HG03432 (cell line): ENCODE data around the gene FOXA3.

Source experiments
- ATAC-seq: cut with Tn5 transposase; IDR thresholded peaks from one replicate; pipeline ENCODE4 v1.9.1; 2021; ENCODE audit warnings: mild to moderate bottlenecking, moderate library complexity; ENCODE audit not compliant: unreplicated experiment

The FOXA3 gene

DNA sequence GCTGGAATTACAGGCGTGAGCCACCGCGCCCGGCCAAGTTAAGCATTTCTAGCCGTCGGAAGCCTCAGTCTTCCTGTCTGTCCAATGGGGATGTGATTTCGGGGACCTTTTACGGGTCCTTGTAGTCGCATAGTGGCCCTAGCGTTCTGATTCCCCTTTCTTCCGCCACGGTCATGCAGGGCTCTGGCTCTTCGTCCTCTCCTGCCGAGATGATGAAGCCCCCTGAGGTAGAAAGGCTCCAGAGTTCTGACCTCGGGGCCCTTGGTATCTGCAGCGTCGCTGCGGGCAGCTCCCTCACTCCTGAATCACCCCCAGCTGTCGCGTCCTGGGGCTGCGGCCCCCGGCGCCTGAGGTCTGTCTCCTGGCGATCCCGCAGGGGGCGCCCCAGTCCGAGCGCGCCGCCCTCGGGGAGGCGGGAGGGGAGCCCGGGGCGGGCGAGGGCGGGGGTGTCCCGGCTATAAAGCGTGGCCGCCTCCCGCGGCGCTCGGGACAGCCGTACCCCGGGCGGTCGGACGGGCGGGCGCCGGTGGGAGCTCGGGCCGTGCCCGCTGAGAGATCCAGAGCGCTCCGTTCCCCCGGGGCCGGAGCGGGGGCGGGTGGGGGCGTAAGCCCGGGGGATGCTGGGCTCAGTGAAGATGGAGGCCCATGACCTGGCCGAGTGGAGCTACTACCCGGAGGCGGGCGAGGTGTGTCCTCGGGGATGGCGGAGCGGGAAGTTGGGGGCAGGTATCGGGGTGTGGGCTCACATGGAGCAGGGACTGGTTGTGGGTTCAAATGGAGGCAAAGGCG lies at the start of gene FOXA3:
FOXA3 (plus strand) TSS at position 487 of the 789 bp plus-strand sequence; CDS start at position 618, 131 bp downstream.
- ATAC-seq: peak; percentile 45

- ATAC-seq: no peak
Observed at GRCh38 chr19:45814851-45815480, 49.2 kb upstream of the FOXA3 start, which contains the start of gene RSPH6A. RSPH6A (minus strand) TSS chr19:45815308; CDS start chr19:45815176, 132 bp downstream.

DNA sequence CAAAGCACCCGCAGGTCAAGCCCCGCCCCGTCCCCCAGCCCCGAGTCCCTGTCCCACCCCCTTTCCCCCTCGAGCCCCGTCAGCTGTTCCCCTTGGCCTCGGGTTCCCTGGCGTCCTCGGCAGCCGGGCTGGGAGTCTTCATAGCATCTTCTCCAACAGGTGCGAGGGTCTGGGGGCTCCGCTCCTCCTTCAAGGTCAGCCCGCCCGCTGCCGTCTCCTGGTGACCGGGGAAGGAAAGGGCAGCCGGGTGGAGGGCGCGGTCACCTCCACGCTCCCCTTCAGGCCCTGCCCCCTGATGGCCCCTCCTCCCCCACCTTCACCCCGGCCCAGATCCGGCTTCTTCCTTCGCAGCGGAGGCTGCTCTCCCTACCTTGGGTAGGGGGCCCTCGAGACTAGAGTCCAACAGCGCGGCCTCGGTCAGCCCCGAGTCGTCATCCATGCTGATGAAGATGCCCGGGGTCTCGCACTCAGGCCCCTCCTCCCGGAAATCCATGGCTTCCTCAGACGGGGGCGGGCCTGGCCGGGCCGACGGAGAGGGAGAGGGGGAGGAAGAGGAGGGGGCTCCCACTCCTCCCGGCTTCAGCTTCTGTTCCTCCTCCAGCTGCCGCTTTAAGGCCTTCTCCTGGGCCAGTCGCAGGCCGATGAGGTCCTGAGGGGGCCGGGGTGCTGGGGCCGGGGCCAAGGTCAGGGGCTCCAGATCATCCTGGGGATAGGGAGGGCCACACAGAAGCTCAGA lies 48.5 kb upstream of the FOXA3 start:
- ATAC-seq: no peak

GRCh38 chr19:45816236-45817009 lies 47.7 kb upstream of the FOXA3 start:
- no peak for ATAC-seq

GRCh38 chr19:45817010-45817724 lies 47.0 kb upstream of the FOXA3 start:
- ATAC-seq: peak; percentile 84

DNA sequence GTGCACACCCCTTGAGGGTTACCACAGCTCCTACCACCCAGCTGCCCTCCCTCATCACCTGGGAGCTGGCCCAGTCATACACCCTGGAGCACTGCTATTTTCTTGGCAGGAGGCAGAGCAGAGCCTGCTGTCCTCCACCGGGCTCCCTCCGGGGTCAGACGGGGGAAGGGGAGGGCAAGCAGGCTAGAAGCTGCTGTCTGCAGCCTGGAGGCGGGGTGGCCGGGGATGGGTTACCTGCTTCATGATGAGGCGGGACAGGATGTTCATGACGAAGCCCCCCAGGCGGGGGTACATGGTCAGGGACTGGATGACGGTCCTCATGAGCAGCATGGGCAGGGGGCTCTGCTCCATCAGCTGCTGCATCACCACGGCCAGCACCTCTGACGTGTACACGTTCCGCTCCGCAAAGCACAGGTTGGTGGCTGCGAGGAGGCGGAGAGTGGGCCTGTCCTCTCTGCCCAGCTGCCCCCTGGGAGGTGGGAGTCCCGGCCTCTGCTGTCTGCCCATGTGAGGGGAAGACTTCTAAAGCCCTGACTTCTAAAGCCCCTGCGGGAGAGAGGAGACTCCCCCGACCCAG lies 46.3 kb upstream of the FOXA3 start:
- ATAC-seq: no peak

GRCh38 chr19:45819769-45820168 lies 44.4 kb upstream of the FOXA3 start:
- ATAC-seq: no peak

DNA sequence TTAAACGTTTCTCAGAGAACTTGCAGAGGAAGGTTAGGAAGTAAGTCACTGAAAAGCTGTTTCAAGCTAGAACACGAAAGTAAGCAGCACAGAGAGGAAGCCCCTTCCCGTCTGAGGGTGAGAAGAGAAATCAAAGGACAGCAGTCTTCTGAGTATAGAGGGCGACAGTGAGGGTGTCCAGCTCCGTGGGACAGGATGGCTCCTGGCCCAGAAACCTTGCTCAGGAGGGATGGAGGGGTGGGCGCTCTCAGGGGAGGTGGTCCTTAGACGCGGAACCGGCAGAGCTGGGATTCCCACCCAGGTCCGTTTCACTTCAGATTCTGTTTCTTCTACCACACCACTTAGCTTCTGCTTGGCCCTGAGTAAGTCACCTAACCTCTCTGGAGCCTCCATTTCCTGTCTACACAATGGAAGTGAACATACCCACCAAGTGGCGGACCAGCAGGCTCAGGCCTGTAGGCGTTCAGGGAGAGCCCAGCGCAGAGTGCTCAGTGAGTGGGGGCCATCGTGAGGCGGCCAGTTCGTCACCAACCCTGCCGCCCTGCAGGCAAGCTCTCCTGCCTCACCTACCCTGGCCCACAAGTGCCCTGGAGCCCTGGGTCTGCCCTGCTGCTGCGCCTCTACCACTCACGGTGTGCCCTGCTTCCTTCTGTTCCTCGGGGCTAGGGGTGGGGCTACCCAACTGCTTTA lies 43.6 kb upstream of the FOXA3 start:
- ATAC-seq: no peak

DNA sequence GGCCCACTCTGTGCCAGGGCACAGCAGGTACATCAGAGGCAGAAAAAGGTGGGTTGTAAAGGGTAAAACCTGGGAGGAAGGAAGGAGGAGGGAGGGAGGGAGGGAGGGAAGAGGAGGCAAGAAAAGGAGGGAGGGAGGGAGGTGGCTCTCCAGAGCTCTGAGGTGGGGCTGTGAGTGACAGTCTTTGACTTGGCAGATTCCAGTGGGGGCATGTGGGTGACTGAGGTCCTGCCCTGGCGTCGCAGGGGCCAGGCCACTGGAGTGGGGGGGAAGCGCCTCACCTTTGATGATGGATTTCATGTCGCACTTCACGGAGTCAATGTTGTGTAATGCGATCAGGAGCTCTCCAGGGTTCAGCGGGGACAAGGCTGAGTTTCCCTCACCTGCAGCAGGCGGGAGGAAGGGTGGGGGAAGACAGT lies 43.0 kb upstream of the FOXA3 start:
- no peak for ATAC-seq

- no peak for ATAC-seq
Observed at GRCh38 chr19:45821570-45821969, 42.6 kb upstream of the FOXA3 start.

GRCh38 chr19:45822716-45823115 lies 41.4 kb upstream of the FOXA3 start:
- ATAC-seq: no peak

GRCh38 chr19:45823182-45823581 lies 40.9 kb upstream of the FOXA3 start:
- no peak for ATAC-seq

GRCh38 chr19:45824041-45824471 lies 40.1 kb upstream of the FOXA3 start:
- ATAC-seq: no peak

DNA sequence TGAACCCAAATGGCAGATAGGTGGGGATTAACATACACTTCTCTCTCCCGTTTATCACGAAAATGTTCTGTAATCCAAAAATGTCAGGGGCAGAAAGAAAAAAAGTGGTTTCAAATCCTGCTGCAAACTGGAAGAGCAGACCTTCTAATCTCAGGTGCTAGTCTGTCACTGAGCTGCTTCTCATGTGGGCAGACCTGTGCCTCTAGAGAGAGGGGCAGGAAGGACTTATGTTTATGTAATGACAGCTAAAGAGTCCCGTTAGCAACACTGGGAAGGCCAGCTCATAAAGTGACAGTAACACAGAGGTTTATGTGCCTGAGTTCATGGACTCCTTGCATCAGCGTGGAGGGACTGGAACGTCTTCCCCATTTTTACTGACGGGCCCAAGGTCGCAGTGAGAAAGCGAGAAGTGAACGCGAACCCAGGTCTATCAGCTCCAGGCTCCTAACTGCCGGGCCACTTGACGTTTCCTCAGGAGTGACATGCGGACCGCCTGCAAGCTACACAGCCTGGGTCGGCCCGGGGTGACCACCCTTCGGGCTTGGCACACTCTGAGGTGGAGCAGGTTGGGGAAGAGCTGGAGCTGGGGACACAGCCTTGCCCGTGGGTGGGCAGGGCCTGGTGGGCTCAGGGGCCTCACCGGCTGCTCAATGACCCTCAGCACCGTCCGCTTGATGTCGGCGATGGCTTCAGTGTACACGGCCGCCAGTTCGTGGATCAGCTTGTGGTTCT lies 39.4 kb upstream of the FOXA3 start:
- ATAC-seq: no peak

GRCh38 chr19:45825263-45825605 lies 38.9 kb upstream of the FOXA3 start:
- ATAC-seq: no peak

DNA sequence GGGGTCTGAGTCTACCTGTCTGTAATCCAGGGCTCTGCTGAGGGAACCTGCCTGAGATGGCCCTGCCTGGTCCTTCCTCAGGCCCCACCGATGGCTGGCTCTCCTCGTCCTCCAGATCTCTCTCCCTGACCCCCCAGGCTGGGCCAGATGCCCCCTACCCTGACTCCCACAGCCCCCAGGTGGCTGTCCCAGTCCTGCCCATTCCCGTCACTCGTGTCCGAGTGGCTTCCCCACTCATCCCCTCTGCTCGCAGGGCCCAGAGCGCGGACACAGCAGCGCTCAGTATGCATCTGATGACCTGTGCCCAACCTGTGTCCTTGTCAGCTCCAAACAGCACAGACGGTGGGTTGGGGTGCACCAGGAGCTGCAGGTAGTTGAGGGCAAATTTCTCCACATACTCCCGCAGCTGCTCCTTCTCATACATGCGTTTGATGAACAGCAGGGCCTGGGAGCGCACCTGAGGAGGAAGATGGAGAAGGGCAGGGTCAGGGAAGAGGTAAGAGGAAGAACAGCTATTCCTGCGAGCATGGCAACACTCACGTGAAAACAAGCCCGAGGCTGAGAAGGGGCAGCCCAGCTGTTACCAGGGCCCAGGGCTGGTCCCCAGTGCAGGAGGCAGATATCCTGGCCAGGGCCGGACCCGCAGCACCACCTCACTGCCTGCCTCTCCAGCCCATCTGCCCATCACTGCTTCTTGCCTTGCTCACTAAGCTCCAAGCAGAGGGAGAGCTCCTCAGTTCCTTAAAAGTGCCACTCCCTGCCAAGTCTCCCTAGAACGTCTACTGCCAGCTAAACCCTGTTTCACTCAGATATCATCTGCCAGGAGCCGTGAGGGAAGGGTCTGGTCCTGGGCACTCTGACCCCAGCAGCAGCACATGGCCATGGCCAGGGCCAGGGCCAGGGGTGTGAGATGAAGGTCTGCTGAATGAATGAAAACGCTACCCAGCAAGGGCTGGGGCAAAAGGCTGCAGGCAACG lies 37.9 kb upstream of the FOXA3 start:
- no peak for ATAC-seq

- no peak for ATAC-seq
Observed at GRCh38 chr19:45826934-45827333, 37.2 kb upstream of the FOXA3 start.
